Measurements from ENCODE around the gene VPS8.

The VPS8 gene

DNA sequence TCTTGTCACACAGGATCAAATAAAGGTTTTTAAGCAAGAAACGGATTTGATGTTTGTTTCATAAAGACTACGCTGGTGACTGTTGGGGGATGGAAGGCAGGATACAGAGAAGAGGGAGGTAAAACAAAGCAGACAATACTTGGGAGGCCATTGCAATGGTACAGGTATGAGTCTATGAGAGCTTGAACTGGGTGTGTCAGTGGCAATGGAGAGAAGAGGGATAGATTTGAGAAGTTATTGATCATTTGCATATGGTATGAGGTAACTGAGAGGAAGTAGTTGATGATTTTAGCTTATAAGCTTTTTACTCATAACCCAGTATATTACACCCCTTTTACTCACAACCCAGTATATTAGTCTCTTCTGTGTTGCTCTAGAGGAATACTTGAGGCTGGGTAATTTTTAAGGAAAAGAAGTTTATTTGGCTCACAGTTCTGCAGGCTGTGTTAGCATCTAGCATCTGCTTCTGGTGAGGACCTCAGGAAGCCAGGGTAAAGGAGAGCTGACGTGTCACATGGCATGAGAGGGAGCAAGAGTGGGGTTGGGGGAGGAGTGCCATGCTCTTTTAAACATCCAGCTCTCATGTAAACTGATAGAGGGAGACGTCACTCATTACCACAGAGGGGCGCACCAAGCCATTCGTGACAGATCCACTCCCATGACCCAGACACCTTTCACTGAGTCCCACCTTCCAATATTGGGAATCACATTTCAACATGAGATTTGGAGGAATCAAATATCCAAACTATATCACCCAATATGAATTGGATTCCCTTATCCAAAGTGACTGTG is 153.9 kb downstream of the VPS8 start:
- TF ChIP-seq ZNF70 (CRISPR knock-in tag; IDR thresholded peaks at IDR 0.05), result no peak
- TF ChIP-seq CREB5 (CRISPR knock-in tag; IDR thresholded peaks at IDR 0.05; ENCODE audit: low read depth), result no peak
- TF ChIP-seq CSDC2 (CRISPR knock-in tag; IDR thresholded peaks at IDR 0.05), result no peak
- no peak for TF ChIP-seq ZC3H10 (CRISPR knock-in tag; IDR thresholded peaks at IDR 0.05)
- no peak for TF ChIP-seq ZFP30 (CRISPR knock-in tag; IDR thresholded peaks at IDR 0.05)
- TF ChIP-seq RARB (CRISPR knock-in tag; IDR thresholded peaks at IDR 0.05), result no peak
- no peak for TF ChIP-seq OSR1 (CRISPR knock-in tag; IDR thresholded peaks at IDR 0.05)
- no peak for TF ChIP-seq GLIS3 (CRISPR knock-in tag; IDR thresholded peaks at IDR 0.05)
- TF ChIP-seq TOX (CRISPR knock-in tag; IDR thresholded peaks at IDR 0.05; ENCODE audit: borderline replicate concordance), result no peak
- no peak for TF ChIP-seq ISL1 (CRISPR knock-in tag; IDR thresholded peaks at IDR 0.05)
- no peak for TF ChIP-seq ESRRG (CRISPR knock-in tag; IDR thresholded peaks at IDR 0.05)
- TF ChIP-seq, protein P1, sequence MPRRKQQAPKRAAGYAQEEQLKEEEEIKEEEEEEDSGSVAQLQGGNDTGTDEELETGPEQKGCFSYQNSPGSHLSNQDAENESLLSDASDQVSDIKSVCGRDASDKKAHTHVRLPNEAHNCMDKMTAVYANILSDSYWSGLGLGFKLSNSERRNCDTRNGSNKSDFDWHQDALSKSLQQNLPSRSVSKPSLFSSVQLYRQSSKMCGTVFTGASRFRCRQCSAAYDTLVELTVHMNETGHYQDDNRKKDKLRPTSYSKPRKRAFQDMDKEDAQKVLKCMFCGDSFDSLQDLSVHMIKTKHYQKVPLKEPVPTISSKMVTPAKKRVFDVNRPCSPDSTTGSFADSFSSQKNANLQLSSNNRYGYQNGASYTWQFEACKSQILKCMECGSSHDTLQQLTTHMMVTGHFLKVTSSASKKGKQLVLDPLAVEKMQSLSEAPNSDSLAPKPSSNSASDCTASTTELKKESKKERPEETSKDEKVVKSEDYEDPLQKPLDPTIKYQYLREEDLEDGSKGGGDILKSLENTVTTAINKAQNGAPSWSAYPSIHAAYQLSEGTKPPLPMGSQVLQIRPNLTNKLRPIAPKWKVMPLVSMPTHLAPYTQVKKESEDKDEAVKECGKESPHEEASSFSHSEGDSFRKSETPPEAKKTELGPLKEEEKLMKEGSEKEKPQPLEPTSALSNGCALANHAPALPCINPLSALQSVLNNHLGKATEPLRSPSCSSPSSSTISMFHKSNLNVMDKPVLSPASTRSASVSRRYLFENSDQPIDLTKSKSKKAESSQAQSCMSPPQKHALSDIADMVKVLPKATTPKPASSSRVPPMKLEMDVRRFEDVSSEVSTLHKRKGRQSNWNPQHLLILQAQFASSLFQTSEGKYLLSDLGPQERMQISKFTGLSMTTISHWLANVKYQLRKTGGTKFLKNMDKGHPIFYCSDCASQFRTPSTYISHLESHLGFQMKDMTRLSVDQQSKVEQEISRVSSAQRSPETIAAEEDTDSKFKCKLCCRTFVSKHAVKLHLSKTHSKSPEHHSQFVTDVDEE (CRISPR knock-in tag; IDR thresholded peaks at IDR 0.05), result no peak
- TF ChIP-seq ZNF565 (CRISPR knock-in tag; conservative IDR thresholded peaks at IDR 0.05; ENCODE audit: low read depth), result no peak
- TF ChIP-seq ARNTL (CRISPR knock-in tag; IDR thresholded peaks at IDR 0.05; ENCODE audit: borderline replicate concordance, low read depth), result no peak
- no peak for TF ChIP-seq ZNF8 (CRISPR knock-in tag; IDR thresholded peaks at IDR 0.05)
- TF ChIP-seq BACH2 (CRISPR knock-in tag; IDR thresholded peaks at IDR 0.05; ENCODE audit: borderline replicate concordance), result no peak
- TF ChIP-seq SNAI2 (CRISPR knock-in tag; IDR thresholded peaks at IDR 0.05), result no peak
- no peak for ATAC-seq

DNA sequence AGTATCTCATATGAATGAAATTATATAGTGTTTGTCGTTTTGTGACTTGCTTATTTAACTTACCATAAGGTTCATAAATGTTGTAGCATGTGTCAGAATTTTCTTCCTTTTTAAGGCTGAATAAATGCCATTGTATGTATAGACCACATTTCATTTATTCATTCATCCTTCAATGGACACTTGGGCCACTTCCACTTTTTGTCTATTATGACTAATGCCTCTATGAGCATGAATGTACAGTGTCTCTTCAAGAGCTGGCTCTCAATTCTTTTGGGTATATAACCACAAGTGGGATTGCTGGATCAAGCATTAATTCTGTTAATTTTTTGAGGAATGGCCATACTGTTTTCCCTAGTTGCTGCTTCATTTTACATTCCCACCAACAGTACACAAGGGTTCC is 156.1 kb downstream of the VPS8 start:
- no peak for TF ChIP-seq GLIS3 (CRISPR knock-in tag; IDR thresholded peaks at IDR 0.05)
- TF ChIP-seq ESRRG (CRISPR knock-in tag; IDR thresholded peaks at IDR 0.05), result no peak
- TF ChIP-seq TOX (CRISPR knock-in tag; IDR thresholded peaks at IDR 0.05; ENCODE audit: borderline replicate concordance), result no peak
- no peak for ATAC-seq

DNA sequence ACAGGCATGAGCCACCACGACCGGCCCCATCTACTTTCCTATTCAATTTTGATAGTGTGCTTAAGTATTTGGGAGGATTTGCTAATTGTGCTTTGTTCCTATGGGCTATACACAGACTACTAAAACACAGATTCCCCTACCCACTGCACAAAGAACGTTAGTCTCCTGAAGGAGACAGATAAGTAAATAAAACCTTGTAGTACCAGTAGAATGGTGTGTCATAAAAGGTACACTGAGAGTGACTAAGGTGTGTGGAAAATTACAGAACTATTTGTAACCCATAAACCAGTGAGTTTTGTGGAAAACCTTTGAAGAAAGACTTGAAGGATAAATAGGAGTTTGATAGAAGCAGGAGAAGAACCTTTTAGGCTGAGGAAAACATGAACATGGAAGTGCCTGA is 158.2 kb downstream of the VPS8 start:
- TF ChIP-seq ZNF8 (CRISPR knock-in tag; IDR thresholded peaks at IDR 0.05), result no peak
- no peak for TF ChIP-seq ZNF565 (CRISPR knock-in tag; conservative IDR thresholded peaks at IDR 0.05; ENCODE audit: low read depth)
- no peak for TF ChIP-seq ARNTL (CRISPR knock-in tag; IDR thresholded peaks at IDR 0.05; ENCODE audit: borderline replicate concordance, low read depth)
- TF ChIP-seq ESRRG (CRISPR knock-in tag; IDR thresholded peaks at IDR 0.05), result no peak
- TF ChIP-seq ZC3H10 (CRISPR knock-in tag; IDR thresholded peaks at IDR 0.05), result no peak
- TF ChIP-seq, protein P2, sequence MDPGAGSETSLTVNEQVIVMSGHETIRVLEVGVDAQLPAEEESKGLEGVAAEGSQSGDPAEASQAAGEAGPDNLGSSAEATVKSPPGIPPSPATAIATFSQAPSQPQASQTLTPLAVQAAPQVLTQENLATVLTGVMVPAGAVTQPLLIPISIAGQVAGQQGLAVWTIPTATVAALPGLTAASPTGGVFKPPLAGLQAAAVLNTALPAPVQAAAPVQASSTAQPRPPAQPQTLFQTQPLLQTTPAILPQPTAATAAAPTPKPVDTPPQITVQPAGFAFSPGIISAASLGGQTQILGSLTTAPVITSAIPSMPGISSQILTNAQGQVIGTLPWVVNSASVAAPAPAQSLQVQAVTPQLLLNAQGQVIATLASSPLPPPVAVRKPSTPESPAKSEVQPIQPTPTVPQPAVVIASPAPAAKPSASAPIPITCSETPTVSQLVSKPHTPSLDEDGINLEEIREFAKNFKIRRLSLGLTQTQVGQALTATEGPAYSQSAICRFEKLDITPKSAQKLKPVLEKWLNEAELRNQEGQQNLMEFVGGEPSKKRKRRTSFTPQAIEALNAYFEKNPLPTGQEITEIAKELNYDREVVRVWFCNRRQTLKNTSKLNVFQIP (CRISPR knock-in tag; IDR thresholded peaks at IDR 0.05; ENCODE audit: borderline replicate concordance, low read depth), result no peak
- no peak for TF ChIP-seq SNAI2 (CRISPR knock-in tag; IDR thresholded peaks at IDR 0.05)
- TF ChIP-seq TCF4 (CRISPR knock-in tag; IDR thresholded peaks at IDR 0.05; ENCODE audit: borderline replicate concordance), result no peak
- TF ChIP-seq CREB5 (CRISPR knock-in tag; IDR thresholded peaks at IDR 0.05; ENCODE audit: low read depth), result no peak
- no peak for TF ChIP-seq TOX (CRISPR knock-in tag; IDR thresholded peaks at IDR 0.05; ENCODE audit: borderline replicate concordance)
- no peak for TF ChIP-seq ZFP3 (CRISPR knock-in tag; IDR thresholded peaks at IDR 0.05)
- no peak for ATAC-seq

- ATAC-seq, result no peak
- TF ChIP-seq, protein P2 (CRISPR knock-in tag; IDR thresholded peaks at IDR 0.05; ENCODE audit: borderline replicate concordance, low read depth), result no peak
- TF ChIP-seq ESRRG (CRISPR knock-in tag; IDR thresholded peaks at IDR 0.05) (no peak), ZNF70 (CRISPR knock-in tag; IDR thresholded peaks at IDR 0.05) (no peak), TCF4 (CRISPR knock-in tag; IDR thresholded peaks at IDR 0.05; ENCODE audit: borderline replicate concordance) (no peak), PATZ1 (CRISPR knock-in tag; IDR thresholded peaks at IDR 0.05; ENCODE audit: borderline replicate concordance) (no peak)
- TF ChIP-seq, protein P1 (CRISPR knock-in tag; IDR thresholded peaks at IDR 0.05), result no peak
Observed at GRCh38 chr3:184977796-184978195, 165.8 kb downstream of the VPS8 start.
